Stimulated activated CD8-positive, alpha-beta memory T cell treated with anti-CD3 and anti-CD28 coated beads, Interleukin-15, amount 100 ng/mL, for 4 hours (primary cell): ENCODE data around the gene IL18BP.

Experiments
- DNase-seq, 2 donors: peaks; one replicate each; pipeline ENCODE4 v3.0.0-alpha.2; 2020; ENCODE audit warnings: low read depth in 2 of 2

Gene IL18BP

GRCh38 chr11:72045849-72046248, 47.1 kb downstream of the IL18BP start:
- no peak for DNase-seq

- no peak for DNase-seq
Observed at GRCh38 chr11:72048766-72049460, 50.2 kb downstream of the IL18BP start.
